ENCODE results near the gene KRT2. TPM values are rescaled to one million over a fixed set of nuclear protein-coding genes. Genes with fewer than 3 reads are reported as not detected.

The KRT2 gene
- total RNA-seq, 1 experiment from 2014 or later, result not detected

DNA sequence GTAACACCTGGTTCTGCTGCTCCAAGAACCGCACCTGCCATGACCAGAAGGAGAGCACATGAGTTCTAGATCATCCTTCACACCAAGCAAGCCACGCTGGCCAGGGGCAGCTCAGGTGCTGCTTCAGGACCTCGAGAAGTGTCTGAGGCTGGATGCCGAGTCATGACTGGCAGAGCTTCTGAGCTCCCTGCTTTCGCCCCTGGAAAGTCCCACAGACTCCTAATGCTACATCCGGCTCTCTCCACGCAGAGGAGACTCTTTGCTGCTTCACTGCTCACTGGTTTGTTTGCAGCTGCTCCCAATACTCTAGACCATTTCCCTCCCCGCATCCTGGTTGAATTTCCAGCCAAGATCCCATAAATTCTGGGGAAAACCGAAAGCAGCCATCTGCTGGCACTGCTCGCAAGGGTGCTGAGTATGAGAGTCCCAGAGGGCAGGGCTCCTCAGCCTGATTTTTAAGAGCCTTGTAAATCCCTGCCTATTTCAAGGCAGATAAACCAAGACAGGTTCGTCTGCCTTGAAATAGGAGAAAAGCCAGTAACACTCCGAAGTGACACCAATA is 1.4 kb downstream of the KRT2 start:
- H3K4me1 ChIP-seq (replicated peaks; ENCODE audit: insufficient read depth), result peaks cover 20% of the 10 kb centered on the region
- H3K9me3 ChIP-seq (ENCODE audit: insufficient read depth, low read depth), result no peaks in the 10 kb centered on the region
- peaks cover 12% of the 10 kb centered on the region; the same call in 1 of the 2 replicates for H3F3A ChIP-seq (ENCODE audit: insufficient read depth, low read depth)
- ChIA-PET CTCF (no interaction called here), POLR2A (ENCODE audit: unreplicated experiment) (no interaction called here)
- H3K27ac ChIP-seq, result no peak overlapping the region
- no TSS peak for BruUV-seq (replicated peaks)
- H3K4me2 ChIP-seq, result no peak overlapping the region
- no peak overlapping the region for H2AFZ ChIP-seq
- H3K27me3 ChIP-seq (ENCODE audit: insufficient read depth, low read depth), result no peaks in the 10 kb centered on the region
- no peak for DNase-seq
- H3K79me2 ChIP-seq (ENCODE audit: low read depth), result no peaks in the 10 kb centered on the region
- no peaks in the 10 kb centered on the region for H4K20me1 ChIP-seq (ENCODE audit: insufficient read depth)
- TF ChIP-seq EZH2 (IDR thresholded peaks at IDR 0.05; ENCODE audit: low read depth), result no peak
- TF ChIP-seq, protein P1, sequence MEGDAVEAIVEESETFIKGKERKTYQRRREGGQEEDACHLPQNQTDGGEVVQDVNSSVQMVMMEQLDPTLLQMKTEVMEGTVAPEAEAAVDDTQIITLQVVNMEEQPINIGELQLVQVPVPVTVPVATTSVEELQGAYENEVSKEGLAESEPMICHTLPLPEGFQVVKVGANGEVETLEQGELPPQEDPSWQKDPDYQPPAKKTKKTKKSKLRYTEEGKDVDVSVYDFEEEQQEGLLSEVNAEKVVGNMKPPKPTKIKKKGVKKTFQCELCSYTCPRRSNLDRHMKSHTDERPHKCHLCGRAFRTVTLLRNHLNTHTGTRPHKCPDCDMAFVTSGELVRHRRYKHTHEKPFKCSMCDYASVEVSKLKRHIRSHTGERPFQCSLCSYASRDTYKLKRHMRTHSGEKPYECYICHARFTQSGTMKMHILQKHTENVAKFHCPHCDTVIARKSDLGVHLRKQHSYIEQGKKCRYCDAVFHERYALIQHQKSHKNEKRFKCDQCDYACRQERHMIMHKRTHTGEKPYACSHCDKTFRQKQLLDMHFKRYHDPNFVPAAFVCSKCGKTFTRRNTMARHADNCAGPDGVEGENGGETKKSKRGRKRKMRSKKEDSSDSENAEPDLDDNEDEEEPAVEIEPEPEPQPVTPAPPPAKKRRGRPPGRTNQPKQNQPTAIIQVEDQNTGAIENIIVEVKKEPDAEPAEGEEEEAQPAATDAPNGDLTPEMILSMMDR (conservative IDR thresholded peaks at IDR 0.05), result no peak
- H3K36me3 ChIP-seq (ENCODE audit: low read depth), result no peaks in the 10 kb centered on the region
- no peak overlapping the region for H3K4me3 ChIP-seq
- H3K9me2 ChIP-seq (ENCODE audit: insufficient read depth), result no peaks in the 10 kb centered on the region
- intact Hi-C loops (cut with micrococcal nuclease; ENCODE audit: unreplicated experiment), result no loop called here

DNA sequence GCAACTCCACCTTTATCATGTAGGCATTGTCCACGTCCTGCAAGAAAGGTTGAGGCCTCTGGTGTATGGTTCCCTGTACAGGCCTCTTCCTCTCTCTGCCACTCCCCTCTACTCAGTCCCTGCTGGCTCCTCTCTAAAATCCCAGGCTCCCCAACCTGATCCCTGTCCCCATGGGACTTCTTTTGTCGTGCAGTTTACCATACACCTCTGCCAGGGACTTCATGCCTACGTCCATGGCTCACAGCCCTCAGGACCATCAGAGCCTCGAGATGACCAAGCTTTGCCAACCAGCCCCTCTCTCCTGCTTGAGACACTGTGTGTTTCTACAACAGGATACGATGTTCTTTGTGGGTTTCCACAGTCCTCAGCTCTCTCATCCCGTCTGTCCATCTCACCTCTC is 2.9 kb downstream of the KRT2 start:
- intact Hi-C loops (cut with micrococcal nuclease; ENCODE audit: unreplicated experiment), result no loop called here
- Histone ChIP-seq H4K20me1 (ENCODE audit: insufficient read depth) (no peaks in the 10 kb centered on the region), H3K4me3 (no peak overlapping the region), H3K36me3 (ENCODE audit: low read depth) (no peaks in the 10 kb centered on the region), H2AFZ (no peak overlapping the region), H3K9me2 (ENCODE audit: insufficient read depth) (no peaks in the 10 kb centered on the region), H3K4me1 (replicated peaks; ENCODE audit: insufficient read depth) (peaks cover 11% of the 10 kb centered on the region; the same call in 1 of the 2 replicates), H3K9me3 (ENCODE audit: insufficient read depth, low read depth) (no peaks in the 10 kb centered on the region), H3F3A (ENCODE audit: insufficient read depth, low read depth) (no peaks in the 10 kb centered on the region), H3K79me2 (ENCODE audit: low read depth) (no peaks in the 10 kb centered on the region), H3K4me2 (no peak overlapping the region), H3K27me3 (ENCODE audit: insufficient read depth, low read depth) (no peaks in the 10 kb centered on the region), H3K27ac (no peak overlapping the region)
- CTCF ChIA-PET, result no interaction called here
- no peak for DNase-seq
- POLR2A ChIA-PET (ENCODE audit: unreplicated experiment), result no interaction called here
- TF ChIP-seq, protein P1 (conservative IDR thresholded peaks at IDR 0.05), result no peak
- TF ChIP-seq EZH2 (IDR thresholded peaks at IDR 0.05; ENCODE audit: low read depth), result no peak
- BruUV-seq (replicated peaks), result no TSS peak

DNA sequence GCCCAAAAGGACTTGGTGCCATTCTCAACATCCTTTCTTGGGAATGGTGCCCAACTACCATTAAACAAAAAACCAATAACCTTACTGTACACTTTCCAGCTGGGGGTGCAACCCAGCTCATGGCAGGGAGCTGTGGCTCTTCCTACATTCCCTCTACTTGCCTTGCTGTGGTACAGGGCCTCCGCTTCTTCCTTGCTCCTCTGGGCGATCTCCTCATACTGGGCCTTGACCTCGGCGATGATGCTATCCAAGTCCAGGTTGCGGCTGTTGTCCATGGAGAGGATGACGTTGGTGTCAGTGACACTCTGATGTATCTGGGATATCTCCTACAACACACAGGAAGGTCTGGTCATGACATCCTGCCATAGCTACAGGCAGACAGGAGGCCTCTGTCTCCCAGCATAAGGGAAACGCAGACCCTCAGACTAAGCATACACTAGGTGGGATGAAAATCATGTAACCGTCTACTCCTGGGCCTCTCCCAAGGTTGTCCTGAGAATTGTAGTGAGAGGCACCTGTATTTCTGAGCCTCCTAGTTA is 3.9 kb downstream of the KRT2 start:
- POLR2A ChIA-PET (ENCODE audit: unreplicated experiment), result no interaction called here
- CTCF ChIA-PET, result no interaction called here
- H2AFZ ChIP-seq, result no peak overlapping the region
- H3K9me3 ChIP-seq (ENCODE audit: insufficient read depth, low read depth), result no peaks in the 10 kb centered on the region
- H3K27me3 ChIP-seq (ENCODE audit: insufficient read depth, low read depth), result no peaks in the 10 kb centered on the region
- TF ChIP-seq EZH2 (IDR thresholded peaks at IDR 0.05; ENCODE audit: low read depth), result no peak
- TF ChIP-seq, protein P1 (conservative IDR thresholded peaks at IDR 0.05), result no peak
- no peak overlapping the region for H3K4me3 ChIP-seq
- peaks cover 11% of the 10 kb centered on the region; the same call in 1 of the 2 replicates for H3K4me1 ChIP-seq (replicated peaks; ENCODE audit: insufficient read depth)
- H3K79me2 ChIP-seq (ENCODE audit: low read depth), result no peaks in the 10 kb centered on the region
- no peaks in the 10 kb centered on the region for H3F3A ChIP-seq (ENCODE audit: insufficient read depth, low read depth)
- H3K9me2 ChIP-seq (ENCODE audit: insufficient read depth), result no peaks in the 10 kb centered on the region
- H4K20me1 ChIP-seq (ENCODE audit: insufficient read depth), result no peaks in the 10 kb centered on the region
- H3K36me3 ChIP-seq (ENCODE audit: low read depth), result no peaks in the 10 kb centered on the region
- intact Hi-C loops (cut with micrococcal nuclease; ENCODE audit: unreplicated experiment), result no loop called here
- BruUV-seq (replicated peaks), result no TSS peak
- no peak for DNase-seq
- H3K4me2 ChIP-seq, result no peak overlapping the region
- H3K27ac ChIP-seq, result no peak overlapping the region
